Ovary (tissue), 3 donors: ENCODE results near the gene MYCBPAP.

Experiments
- EP300 ChIP-seq: sonication (generic); formaldehyde crosslinking; IDR thresholded peaks from one replicate; pipeline ENCODE4 v1.6.1; 2017; ENCODE audit warnings: antibody characterized with exemption
- POLR2A ChIP-seq: fragments of 450-650 bp; IDR thresholded peaks from one replicate; pipeline ENCODE4 v1.6.1; 2017; ENCODE audit warnings: antibody characterized with exemption, mild to moderate bottlenecking, moderate library complexity
- TF ChIP-seq, protein P1 (sequence below), 3 donors: fragments of 450-650 bp in 2 of 3; fragments of 200-600 bp in 1 of 3; IDR thresholded peaks; one replicate each; pipeline versions ENCODE4 v1.5.1 to v1.8.0; 2016 to 2022; ENCODE audit warnings: antibody characterized with exemption in 3 of 3, mild to moderate bottlenecking in 1 of 3
- donor health status: DM: no; HTN: no; CAD: no.

DNA sequence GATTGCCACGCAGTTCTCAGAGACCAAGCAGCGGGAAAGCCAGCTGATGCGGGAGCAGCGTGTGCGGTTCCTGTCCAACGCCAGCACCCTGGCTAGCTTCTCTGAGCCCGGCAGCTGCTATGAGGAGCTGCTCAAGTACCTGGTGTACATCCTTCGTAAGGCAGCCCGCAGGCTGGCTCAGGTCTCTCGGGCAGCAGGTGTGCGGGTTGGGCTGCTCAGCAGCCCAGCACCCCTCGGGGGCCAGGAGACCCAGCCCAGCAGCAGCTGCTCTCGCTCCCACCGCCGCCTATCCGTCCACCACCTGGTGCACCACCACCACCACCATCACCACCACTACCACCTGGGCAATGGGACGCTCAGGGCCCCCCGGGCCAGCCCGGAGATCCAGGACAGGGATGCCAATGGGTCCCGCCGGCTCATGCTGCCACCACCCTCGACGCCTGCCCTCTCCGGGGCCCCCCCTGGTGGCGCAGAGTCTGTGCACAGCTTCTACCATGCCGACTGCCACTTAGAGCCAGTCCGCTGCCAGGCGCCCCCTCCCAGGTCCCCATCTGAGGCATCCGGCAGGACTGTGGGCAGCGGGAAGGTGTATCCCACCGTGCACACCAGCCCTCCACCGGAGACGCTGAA lies 67.5 kb downstream of the MYCBPAP start:
- TF ChIP-seq, protein P1, sequence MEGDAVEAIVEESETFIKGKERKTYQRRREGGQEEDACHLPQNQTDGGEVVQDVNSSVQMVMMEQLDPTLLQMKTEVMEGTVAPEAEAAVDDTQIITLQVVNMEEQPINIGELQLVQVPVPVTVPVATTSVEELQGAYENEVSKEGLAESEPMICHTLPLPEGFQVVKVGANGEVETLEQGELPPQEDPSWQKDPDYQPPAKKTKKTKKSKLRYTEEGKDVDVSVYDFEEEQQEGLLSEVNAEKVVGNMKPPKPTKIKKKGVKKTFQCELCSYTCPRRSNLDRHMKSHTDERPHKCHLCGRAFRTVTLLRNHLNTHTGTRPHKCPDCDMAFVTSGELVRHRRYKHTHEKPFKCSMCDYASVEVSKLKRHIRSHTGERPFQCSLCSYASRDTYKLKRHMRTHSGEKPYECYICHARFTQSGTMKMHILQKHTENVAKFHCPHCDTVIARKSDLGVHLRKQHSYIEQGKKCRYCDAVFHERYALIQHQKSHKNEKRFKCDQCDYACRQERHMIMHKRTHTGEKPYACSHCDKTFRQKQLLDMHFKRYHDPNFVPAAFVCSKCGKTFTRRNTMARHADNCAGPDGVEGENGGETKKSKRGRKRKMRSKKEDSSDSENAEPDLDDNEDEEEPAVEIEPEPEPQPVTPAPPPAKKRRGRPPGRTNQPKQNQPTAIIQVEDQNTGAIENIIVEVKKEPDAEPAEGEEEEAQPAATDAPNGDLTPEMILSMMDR (IDR thresholded peaks at IDR 0.05): no peak
- no peak for TF ChIP-seq POLR2A
- TF ChIP-seq EP300: no peak
